Measurements from ENCODE around the gene CACNA1D.

The CACNA1D gene

DNA sequence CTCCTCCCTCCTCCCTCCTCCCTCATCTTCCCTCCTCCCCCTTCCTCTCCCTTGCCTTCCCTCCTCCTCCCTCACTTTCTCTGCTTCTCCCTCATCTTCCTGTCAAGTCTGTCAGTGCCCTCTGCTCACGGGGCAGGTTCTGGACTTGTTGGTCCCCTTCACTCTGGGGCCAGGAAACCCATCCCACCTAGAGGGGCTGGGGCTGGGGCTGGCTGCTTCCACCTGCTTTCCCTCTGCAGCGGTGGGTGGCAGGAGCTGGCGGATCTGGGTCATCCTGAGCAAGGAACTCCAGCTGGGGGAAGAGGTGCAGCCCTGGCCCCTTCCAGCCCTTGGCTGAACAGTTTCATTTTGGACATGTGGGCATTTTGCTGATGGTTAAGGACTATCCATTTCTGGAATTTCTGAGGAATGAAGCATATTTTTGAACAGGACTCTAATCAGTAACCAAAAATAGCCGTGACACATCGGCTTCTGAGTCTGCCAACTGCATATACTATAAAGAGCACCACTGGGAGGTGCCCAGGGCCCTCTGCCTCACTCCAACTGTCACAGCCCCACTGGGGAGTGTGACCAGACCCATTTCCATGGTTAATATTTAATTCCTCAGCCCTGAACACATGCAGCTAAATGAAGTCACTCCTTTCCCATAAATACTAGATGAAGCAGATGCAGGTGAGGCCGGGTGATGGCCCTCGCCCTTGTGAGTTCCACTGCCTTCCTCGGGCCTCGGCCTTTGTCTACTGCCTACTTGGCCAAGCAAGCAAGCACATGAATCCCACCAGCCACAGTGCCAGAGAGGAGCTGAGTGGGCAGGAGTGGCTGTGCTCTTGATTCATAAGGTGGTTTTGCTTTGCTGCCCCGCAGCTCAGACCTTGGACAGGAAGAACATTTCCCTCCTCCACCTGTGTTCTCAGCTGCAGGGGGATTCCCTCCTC lies 312.0 kb downstream of the CACNA1D start:
- TF ChIP-seq, protein P1, sequence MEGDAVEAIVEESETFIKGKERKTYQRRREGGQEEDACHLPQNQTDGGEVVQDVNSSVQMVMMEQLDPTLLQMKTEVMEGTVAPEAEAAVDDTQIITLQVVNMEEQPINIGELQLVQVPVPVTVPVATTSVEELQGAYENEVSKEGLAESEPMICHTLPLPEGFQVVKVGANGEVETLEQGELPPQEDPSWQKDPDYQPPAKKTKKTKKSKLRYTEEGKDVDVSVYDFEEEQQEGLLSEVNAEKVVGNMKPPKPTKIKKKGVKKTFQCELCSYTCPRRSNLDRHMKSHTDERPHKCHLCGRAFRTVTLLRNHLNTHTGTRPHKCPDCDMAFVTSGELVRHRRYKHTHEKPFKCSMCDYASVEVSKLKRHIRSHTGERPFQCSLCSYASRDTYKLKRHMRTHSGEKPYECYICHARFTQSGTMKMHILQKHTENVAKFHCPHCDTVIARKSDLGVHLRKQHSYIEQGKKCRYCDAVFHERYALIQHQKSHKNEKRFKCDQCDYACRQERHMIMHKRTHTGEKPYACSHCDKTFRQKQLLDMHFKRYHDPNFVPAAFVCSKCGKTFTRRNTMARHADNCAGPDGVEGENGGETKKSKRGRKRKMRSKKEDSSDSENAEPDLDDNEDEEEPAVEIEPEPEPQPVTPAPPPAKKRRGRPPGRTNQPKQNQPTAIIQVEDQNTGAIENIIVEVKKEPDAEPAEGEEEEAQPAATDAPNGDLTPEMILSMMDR (IDR thresholded peaks at IDR 0.05) = no peak

DNA sequence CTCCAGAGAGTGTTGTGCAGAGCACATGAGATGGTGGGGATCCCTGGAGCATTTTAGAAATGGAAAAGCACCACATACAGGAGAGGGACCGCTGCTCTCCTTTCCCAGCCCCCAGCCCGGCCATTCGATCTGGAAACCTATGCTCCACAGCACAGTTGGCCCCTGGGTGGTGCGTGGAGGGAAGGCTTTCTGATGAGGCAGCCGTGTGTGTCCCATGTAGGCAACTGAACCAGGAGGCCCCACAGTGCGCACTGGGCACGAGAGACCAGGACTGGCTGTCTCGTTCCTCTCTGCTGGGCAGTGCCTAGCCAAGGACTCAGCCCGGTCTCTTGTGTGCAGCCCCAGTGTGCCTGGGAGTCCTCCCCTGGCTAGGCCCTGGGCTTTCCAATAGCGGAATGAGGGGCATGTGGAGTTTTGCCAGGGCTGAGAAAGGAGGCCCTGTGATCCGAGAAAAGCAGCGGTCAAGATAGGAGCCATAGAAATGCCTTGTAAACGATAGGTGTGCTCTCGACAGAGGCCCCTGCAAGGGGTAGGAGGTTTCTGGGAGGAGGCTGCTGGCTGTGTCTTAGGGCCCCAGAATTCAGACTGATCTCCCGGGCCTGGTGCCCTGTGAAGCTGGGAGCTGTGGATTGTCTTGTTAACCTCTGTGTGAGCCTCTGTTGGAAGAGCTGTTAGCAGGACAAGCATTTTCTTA lies 312.9 kb downstream of the CACNA1D start:
- TF ChIP-seq, protein P1 (IDR thresholded peaks at IDR 0.05) = no peak

DNA sequence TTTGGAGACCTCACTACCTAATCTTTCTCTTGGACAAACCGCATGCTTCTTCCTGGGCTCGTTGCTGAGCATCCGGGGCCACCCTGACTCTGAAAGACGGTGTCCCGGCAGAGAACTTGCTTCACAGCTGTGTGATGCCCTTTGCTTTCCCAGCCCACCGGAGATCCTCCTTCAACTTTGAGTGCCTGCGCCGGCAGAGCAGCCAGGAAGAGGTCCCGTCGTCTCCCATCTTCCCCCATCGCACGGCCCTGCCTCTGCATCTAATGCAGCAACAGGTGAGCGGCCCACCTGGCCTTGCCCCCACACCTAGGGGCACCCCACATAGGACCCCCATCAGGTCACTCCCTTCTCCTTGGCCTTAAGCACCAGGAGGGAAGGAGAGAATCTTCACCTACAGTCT lies 314.1 kb downstream of the CACNA1D start:
- TF ChIP-seq, protein P1 (IDR thresholded peaks at IDR 0.05) = no peak

DNA sequence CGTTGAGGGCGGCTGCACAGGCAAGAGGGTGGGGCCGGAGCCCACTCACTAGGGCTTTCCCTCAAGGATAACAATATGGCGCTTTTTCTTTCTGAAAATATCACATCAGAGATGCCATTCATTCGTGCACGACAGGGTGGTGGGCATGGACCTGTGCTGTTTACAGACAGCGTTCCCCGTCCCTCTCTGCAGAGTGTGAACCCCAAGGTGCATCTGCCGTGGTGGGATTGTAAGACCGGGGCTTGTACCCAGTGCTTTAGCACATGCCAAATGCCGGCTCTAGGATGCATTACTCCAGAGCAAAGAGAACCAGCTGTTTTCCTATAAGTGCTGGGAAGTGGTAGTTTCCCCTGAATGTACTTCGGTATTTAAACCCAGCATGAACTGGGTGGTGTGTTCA lies 314.9 kb downstream of the CACNA1D start:
- TF ChIP-seq, protein P1 (IDR thresholded peaks at IDR 0.05) = no peak

DNA sequence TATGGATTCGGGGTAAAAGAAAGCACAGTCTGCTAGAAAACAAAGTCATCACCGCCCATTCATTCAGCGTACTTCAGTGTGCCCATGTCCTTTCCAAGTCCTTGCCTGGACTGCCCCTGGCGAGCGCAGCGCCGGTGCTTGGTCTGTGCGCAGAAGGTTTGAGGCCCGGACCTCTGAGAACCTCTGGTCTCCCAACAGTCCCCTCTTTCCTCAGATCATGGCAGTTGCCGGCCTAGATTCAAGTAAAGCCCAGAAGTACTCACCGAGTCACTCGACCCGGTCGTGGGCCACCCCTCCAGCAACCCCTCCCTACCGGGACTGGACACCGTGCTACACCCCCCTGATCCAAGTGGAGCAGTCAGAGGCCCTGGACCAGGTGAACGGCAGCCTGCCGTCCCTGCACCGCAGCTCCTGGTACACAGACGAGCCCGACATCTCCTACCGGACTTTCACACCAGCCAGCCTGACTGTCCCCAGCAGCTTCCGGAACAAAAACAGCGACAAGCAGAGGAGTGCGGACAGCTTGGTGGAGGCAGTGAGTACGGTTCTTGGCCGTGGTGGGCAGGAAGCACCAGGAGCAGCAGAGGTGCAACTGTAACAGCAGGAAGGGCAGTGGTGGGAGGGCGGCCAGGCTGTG lies 315.5 kb downstream of the CACNA1D start:
- TF ChIP-seq, protein P1 (IDR thresholded peaks at IDR 0.05) = no peak

DNA sequence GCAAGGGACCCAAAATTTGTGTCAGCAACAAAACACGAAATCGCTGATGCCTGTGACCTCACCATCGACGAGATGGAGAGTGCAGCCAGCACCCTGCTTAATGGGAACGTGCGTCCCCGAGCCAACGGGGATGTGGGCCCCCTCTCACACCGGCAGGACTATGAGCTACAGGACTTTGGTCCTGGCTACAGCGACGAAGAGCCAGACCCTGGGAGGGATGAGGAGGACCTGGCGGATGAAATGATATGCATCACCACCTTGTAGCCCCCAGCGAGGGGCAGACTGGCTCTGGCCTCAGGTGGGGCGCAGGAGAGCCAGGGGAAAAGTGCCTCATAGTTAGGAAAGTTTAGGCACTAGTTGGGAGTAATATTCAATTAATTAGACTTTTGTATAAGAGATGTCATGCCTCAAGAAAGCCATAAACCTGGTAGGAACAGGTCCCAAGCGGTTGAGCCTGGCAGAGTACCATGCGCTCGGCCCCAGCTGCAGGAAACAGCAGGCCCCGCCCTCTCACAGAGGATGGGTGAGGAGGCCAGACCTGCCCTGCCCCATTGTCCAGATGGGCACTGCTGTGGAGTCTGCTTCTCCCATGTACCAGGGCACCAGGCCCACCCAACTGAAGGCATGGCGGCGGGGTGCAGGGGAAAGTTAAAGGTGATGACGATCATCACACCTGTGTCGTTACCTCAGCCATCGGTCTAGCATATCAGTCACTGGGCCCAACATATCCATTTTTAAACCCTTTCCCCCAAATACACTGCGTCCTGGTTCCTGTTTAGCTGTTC lies 316.9 kb downstream of the CACNA1D start:
- TF ChIP-seq, protein P1 (IDR thresholded peaks at IDR 0.05) = no peak

DNA sequence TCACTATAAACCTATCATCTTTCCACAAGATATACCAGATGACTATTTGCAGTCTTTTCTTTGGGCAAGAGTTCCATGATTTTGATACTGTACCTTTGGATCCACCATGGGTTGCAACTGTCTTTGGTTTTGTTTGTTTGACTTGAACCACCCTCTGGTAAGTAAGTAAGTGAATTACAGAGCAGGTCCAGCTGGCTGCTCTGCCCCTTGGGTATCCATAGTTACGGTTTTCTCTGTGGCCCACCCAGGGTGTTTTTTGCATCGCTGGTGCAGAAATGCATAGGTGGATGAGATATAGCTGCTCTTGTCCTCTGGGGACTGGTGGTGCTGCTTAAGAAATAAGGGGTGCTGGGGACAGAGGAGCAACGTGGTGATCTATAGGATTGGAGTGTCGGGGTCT lies 318.0 kb downstream of the CACNA1D start:
- TF ChIP-seq, protein P1 (IDR thresholded peaks at IDR 0.05) = no peak

Data from LNCAP (cell line).